WERI-Rb-1 (cell line): ENCODE measurements around the gene ACER3.
"Not testable (repeated sequence)": the region's sequence is repeated elsewhere in the genome, so short reads cannot be mapped to it uniquely, and the experiment has no call there.

Source experiments
- DNase-seq: peaks from one replicate; pipeline ENCODE4 v3.0.0-alpha.2; 2020
- H3K27ac ChIP-seq: fragments of 250-450 bp; sonication (Bioruptor Pico); 2 replicates; pipeline ENCODE4 v1.5.1; 2020; ENCODE audit warnings: mild to moderate bottlenecking, moderate library complexity
- H3K27me3 ChIP-seq: fragments of 250-450 bp; sonication (Bioruptor Pico); 2 replicates; pipeline ENCODE4 v1.5.1; 2021; ENCODE audit warnings: mild to moderate bottlenecking, low read depth, moderate library complexity; ENCODE audit not compliant: insufficient read depth, severe bottlenecking
- H3K36me3 ChIP-seq: fragments of 250-450 bp; sonication (Bioruptor Pico); 2 replicates; pipeline ENCODE4 v1.5.1; 2020; ENCODE audit warnings: mild to moderate bottlenecking, moderate library complexity
- H3K4me3 ChIP-seq: 2 replicates; pipeline ENCODE4 v1.5.1; 2011; ENCODE audit warnings: low read depth, mild to moderate bottlenecking, control low read depth, low read length
- H3K9me3 ChIP-seq: fragments of 250-450 bp; sonication (Bioruptor Pico); 2 replicates; pipeline ENCODE4 v1.5.1; 2021; ENCODE audit warnings: mild to moderate bottlenecking, moderate library complexity; ENCODE audit not compliant: severe bottlenecking
- TF ChIP-seq, protein P1 (sequence below): IDR thresholded peaks from 2 replicates; pipeline ENCODE4 v1.5.1; 2011; ENCODE audit warnings: low read depth, mild to moderate bottlenecking, control low read depth, inconsistent platforms, low read length

Gene ACER3

DNA sequence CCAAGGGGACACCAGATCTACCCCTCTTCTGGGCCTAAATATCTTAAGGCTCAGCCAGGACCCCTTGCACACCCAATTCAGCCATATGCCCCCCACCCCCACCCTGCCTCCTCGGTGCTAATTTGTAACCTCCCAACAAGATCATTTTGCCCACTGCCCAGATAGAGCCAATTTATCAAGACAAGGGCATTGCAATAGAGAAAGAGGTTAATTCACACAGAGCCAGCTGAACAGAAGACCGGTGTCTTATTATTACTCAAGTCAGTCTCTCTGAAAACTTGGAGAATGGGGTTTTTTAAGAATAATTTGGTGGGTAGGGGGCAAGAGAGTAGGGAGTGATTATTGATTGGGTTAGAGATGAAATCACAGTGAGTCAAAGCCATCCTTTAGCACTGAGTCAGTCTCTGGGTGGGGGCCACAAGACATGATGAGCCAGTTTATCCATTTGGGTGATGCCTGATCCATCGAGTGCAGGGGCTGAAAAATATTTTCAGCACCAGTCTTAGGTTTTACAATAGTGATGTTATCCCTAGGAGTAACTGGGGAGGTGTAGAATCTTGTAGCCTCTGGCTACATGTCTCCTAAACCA, 196.2 kb downstream of the ACER3 start:
- DNase-seq, result no peak
- Histone ChIP-seq H3K27me3 (no peaks in the 10 kb centered on the region), H3K27ac (no peak overlapping the region), H3K9me3 (peaks cover 2% of the 10 kb centered on the region), H3K4me3 (no peak overlapping the region), H3K36me3 (no peaks in the 10 kb centered on the region)
- TF ChIP-seq, protein P1, sequence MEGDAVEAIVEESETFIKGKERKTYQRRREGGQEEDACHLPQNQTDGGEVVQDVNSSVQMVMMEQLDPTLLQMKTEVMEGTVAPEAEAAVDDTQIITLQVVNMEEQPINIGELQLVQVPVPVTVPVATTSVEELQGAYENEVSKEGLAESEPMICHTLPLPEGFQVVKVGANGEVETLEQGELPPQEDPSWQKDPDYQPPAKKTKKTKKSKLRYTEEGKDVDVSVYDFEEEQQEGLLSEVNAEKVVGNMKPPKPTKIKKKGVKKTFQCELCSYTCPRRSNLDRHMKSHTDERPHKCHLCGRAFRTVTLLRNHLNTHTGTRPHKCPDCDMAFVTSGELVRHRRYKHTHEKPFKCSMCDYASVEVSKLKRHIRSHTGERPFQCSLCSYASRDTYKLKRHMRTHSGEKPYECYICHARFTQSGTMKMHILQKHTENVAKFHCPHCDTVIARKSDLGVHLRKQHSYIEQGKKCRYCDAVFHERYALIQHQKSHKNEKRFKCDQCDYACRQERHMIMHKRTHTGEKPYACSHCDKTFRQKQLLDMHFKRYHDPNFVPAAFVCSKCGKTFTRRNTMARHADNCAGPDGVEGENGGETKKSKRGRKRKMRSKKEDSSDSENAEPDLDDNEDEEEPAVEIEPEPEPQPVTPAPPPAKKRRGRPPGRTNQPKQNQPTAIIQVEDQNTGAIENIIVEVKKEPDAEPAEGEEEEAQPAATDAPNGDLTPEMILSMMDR, result no peak

- H3K9me3 ChIP-seq, result peaks cover 2% of the 10 kb centered on the region
- no peak overlapping the region for H3K4me3 ChIP-seq
- TF ChIP-seq, protein P1, result no peak
- H3K27ac ChIP-seq, result no peak overlapping the region
- no peaks in the 10 kb centered on the region for H3K36me3 ChIP-seq
- no peak for DNase-seq
- no peaks in the 10 kb centered on the region for H3K27me3 ChIP-seq
Observed at GRCh38 chr11:77057938-77058474, 197.3 kb downstream of the ACER3 start.

- Histone ChIP-seq H3K27ac (no peak overlapping the region), H3K27me3 (no peaks in the 10 kb centered on the region), H3K36me3 (no peaks in the 10 kb centered on the region), H3K9me3 (peaks cover 2% of the 10 kb centered on the region), H3K4me3 (no peak overlapping the region)
- TF ChIP-seq, protein P1, result no peak
- DNase-seq, result no peak
Observed at GRCh38 chr11:77058900-77059299, 198.2 kb downstream of the ACER3 start.

DNA sequence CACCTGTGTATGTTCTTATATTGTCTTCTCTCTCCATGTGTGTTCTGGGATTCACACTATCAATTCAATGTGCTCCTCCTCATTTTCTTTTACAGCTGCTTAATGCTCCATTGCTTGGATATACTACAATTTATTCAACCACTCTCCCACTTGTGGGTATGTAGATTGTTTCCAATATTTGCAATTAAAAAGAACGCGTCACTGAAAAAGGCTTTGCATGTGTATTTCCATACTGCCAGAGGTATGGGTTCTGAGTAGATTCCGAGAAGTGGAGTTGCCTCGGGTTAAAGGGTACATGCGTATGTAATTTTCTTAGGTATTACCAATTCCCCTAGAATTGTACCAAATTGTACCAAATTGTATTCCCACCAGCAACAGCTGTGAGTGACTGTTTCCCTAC, 199.1 kb downstream of the ACER3 start:
- TF ChIP-seq, protein P1, result no peak
- Histone ChIP-seq H3K9me3 (peaks cover 2% of the 10 kb centered on the region), H3K27ac (no peak overlapping the region), H3K4me3 (no peak overlapping the region), H3K36me3 (no peaks in the 10 kb centered on the region), H3K27me3 (no peaks in the 10 kb centered on the region)
- no peak for DNase-seq

- no peaks in the 10 kb centered on the region for H3K36me3 ChIP-seq
- TF ChIP-seq, protein P1, result no peak
- H3K27me3 ChIP-seq, result no peaks in the 10 kb centered on the region
- H3K4me3 ChIP-seq, result no peak overlapping the region
- DNase-seq, result no peak
- no peak overlapping the region for H3K27ac ChIP-seq
- peaks cover 2% of the 10 kb centered on the region for H3K9me3 ChIP-seq
Observed at GRCh38 chr11:77060234-77060633, 199.5 kb downstream of the ACER3 start.

DNA sequence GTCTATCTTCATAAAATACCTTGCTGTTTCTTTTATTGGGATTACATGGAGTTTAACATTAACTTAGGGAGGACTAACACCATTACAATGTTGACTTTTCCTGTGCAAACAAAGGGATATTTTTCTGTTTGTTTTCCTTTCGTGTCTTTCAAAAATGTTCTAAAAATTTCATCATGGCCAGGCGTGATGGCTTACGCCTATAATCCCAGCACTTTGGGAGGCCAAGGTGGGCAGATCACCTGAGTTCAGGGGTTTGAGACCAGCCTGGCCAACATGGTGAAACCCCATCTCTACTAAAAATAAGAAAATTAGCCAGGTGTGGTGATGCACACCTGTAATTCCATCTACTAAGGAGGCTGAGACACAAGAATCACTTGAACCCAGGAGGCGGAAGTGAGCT, 200.5 kb downstream of the ACER3 start:
- H3K9me3 ChIP-seq, H3K36me3 ChIP-seq, DNase-seq, H3K27ac ChIP-seq, H3K4me3 ChIP-seq, H3K27me3 ChIP-seq: not testable (repeated sequence)
